ENCODE measurements around the gene PHPT1.
A peak's percentile ranks its signal among the peaks of the same experiment; 100 is the strongest.
"Not testable (repeated sequence)": the region's sequence is repeated elsewhere in the genome, so short reads cannot be mapped to it uniquely, and the experiment has no call there.

The PHPT1 gene

GRCh38 chr9:136849038-136849959, at the start of gene PHPT1:
Gene PHPT1 (plus strand): TSS chr9:136849409. CDS start chr9:136849431, 22 bp downstream.
- H3K9me3 Mint-ChIP-seq = no peaks in the 10 kb centered on the region
- peak; percentile 98 for DNase-seq
- H3K27ac Mint-ChIP-seq = peak within 1 kb of the TSS; percentile 88
- CTCF ChIA-PET = interaction anchor here (1.1 to 1.6 kb wide), 2 partner anchors 180 to 186 kb away, joined by 3 to 5 read pairs; no protein-coding TSS in a partner anchor
- H3K4me1 Mint-ChIP-seq = peaks cover 22% of the 10 kb centered on the region
- peak within 1 kb of the TSS; percentile 90 for H3K4me3 Mint-ChIP-seq
- peaks cover 48% of the 10 kb centered on the region for H3K27me3 Mint-ChIP-seq
- peaks cover 8% of the 10 kb centered on the region for H3K36me3 Mint-ChIP-seq

GRCh38 chr9:136799854-136800657, 49.2 kb upstream of the PHPT1 start:
- peaks cover 72% of the 10 kb centered on the region for H3K27me3 Mint-ChIP-seq
- peaks cover 24% of the 10 kb centered on the region for H3K4me1 Mint-ChIP-seq
- H3K9me3 Mint-ChIP-seq = no peaks in the 10 kb centered on the region
- H3K36me3 Mint-ChIP-seq = peaks cover 2% of the 10 kb centered on the region
- CTCF ChIA-PET = interaction anchor here (1.0 to 2.0 kb wide), 3 partner anchors 8 to 229 kb away, joined by 4 to 8 read pairs (median 6); partner anchors contain the start of gene AJM1
- peak overlapping the region; percentile 58 for H3K27ac Mint-ChIP-seq
- DNase-seq = peak; percentile 91
- H3K4me3 Mint-ChIP-seq = peak overlapping the region; percentile 74

- Mint-ChIP-seq H3K4me3 (no peak overlapping the region), H3K27ac (no peak overlapping the region), H3K36me3 (peaks cover 2% of the 10 kb centered on the region), H3K27me3 (peaks cover 52% of the 10 kb centered on the region), H3K4me1 (peaks cover 38% of the 10 kb centered on the region), H3K9me3 (no peaks in the 10 kb centered on the region)
- DNase-seq = no peak
- CTCF ChIA-PET = interaction anchor here (2.0 to 6.7 kb wide), 2 partner anchors 9 to 10 kb away, joined by 8 to 29 read pairs; no protein-coding TSS in a partner anchor
These were observed 46.9 kb upstream of the PHPT1 start for GRCh38 chr9:136802321-136802720.

- Mint-ChIP-seq H3K4me1 (peaks cover 38% of the 10 kb centered on the region), H3K27me3 (peaks cover 46% of the 10 kb centered on the region)
- H3K9me3 Mint-ChIP-seq, H3K27ac Mint-ChIP-seq, H3K4me3 Mint-ChIP-seq, DNase-seq, H3K36me3 Mint-ChIP-seq: not testable (repeated sequence)
- CTCF ChIA-PET = interaction anchor here (1.0 to 6.7 kb wide), 2 partner anchors 10 to 81 kb away, joined by 3 to 29 read pairs; no protein-coding TSS in a partner anchor
These were observed 46.1 kb upstream of the PHPT1 start for GRCh38 chr9:136803009-136803550.

- no peak overlapping the region for H3K27ac Mint-ChIP-seq
- H3K9me3 Mint-ChIP-seq = no peaks in the 10 kb centered on the region
- no peak for DNase-seq
- CTCF ChIA-PET = interaction anchor here (1.0 to 6.7 kb wide), 2 partner anchors 10 to 80 kb away, joined by 3 to 29 read pairs; no protein-coding TSS in a partner anchor
- peaks cover 2% of the 10 kb centered on the region for H3K36me3 Mint-ChIP-seq
- peak overlapping the region; percentile 21 for H3K4me3 Mint-ChIP-seq
- H3K27me3 Mint-ChIP-seq = peaks cover 38% of the 10 kb centered on the region
- H3K4me1 Mint-ChIP-seq = peaks cover 40% of the 10 kb centered on the region
These were observed 45.4 kb upstream of the PHPT1 start for GRCh38 chr9:136803551-136804508.

GRCh38 chr9:136804509-136805206, 44.6 kb upstream of the PHPT1 start:
- H3K27ac Mint-ChIP-seq = no peak overlapping the region
- DNase-seq = no peak
- peaks cover 48% of the 10 kb centered on the region for H3K4me1 Mint-ChIP-seq
- H3K27me3 Mint-ChIP-seq = peaks cover 30% of the 10 kb centered on the region
- peaks cover 9% of the 10 kb centered on the region for H3K36me3 Mint-ChIP-seq
- H3K9me3 Mint-ChIP-seq = no peaks in the 10 kb centered on the region
- CTCF ChIA-PET = interaction anchor here (6.7 kb wide), 1 partner anchor 11 kb away, joined by 29 read pairs; no protein-coding TSS in a partner anchor
- no peak overlapping the region for H3K4me3 Mint-ChIP-seq

- no peaks in the 10 kb centered on the region for H3K9me3 Mint-ChIP-seq
- DNase-seq = no peak
- peaks cover 50% of the 10 kb centered on the region for H3K4me1 Mint-ChIP-seq
- peaks cover 14% of the 10 kb centered on the region for H3K36me3 Mint-ChIP-seq
- CTCF ChIA-PET = interaction anchor here (6.7 kb wide), 1 partner anchor 12 kb away, joined by 29 read pairs; no protein-coding TSS in a partner anchor
- H3K27ac Mint-ChIP-seq = no peak overlapping the region
- peaks cover 24% of the 10 kb centered on the region for H3K27me3 Mint-ChIP-seq
- H3K4me3 Mint-ChIP-seq = peak overlapping the region; percentile 54
These were observed 43.9 kb upstream of the PHPT1 start for GRCh38 chr9:136805207-136805740.

GRCh38 chr9:136806067-136806466, 43.1 kb upstream of the PHPT1 start:
- CTCF ChIA-PET = interaction anchor here (6.7 kb wide), 1 partner anchor 13 kb away, joined by 29 read pairs; no protein-coding TSS in a partner anchor
- H3K27ac Mint-ChIP-seq = no peak overlapping the region

GRCh38 chr9:136806631-136807201, 42.5 kb upstream of the PHPT1 start:
- H3K27me3 Mint-ChIP-seq = peaks cover 9% of the 10 kb centered on the region
- peaks cover 50% of the 10 kb centered on the region for H3K4me1 Mint-ChIP-seq
- peak overlapping the region; percentile 85 for H3K27ac Mint-ChIP-seq
- peak overlapping the region; percentile 86 for H3K4me3 Mint-ChIP-seq
- H3K9me3 Mint-ChIP-seq = no peaks in the 10 kb centered on the region
- peaks cover 17% of the 10 kb centered on the region for H3K36me3 Mint-ChIP-seq
- DNase-seq = no peak
- CTCF ChIA-PET = interaction anchor here (6.7 kb wide), 1 partner anchor 13 kb away, joined by 29 read pairs; no protein-coding TSS in a partner anchor

More at GRCh38 chr9:136806067-136806466, 43.1 kb upstream of the PHPT1 start:
- DNase-seq = no peak
- peaks cover 17% of the 10 kb centered on the region for H3K36me3 Mint-ChIP-seq
- H3K4me3 Mint-ChIP-seq = peak overlapping the region; percentile 86
- H3K27me3 Mint-ChIP-seq = peaks cover 16% of the 10 kb centered on the region
- H3K4me1 Mint-ChIP-seq = peaks cover 50% of the 10 kb centered on the region
- H3K9me3 Mint-ChIP-seq = no peaks in the 10 kb centered on the region

- Mint-ChIP-seq H3K4me3 (peak within 1 kb of the TSS; percentile 86), H3K27me3 (peaks cover 2% of the 10 kb centered on the region), H3K27ac (peak within 1 kb of the TSS; percentile 85), H3K36me3 (peaks cover 17% of the 10 kb centered on the region), H3K4me1 (peaks cover 52% of the 10 kb centered on the region), H3K9me3 (no peaks in the 10 kb centered on the region)
- peak; percentile 83 for DNase-seq
- CTCF ChIA-PET = interaction anchor here (3.6 to 6.7 kb wide), 2 partner anchors 14 to 35 kb away, joined by 15 to 29 read pairs; partner anchors contain the start of gene AJM1
These were observed 41.7 kb upstream of the PHPT1 start, which contains the start of gene RABL6 for GRCh38 chr9:136807281-136808074. Gene RABL6 (plus strand): TSS chr9:136807948. CDS start chr9:136808197, 249 bp downstream.

Measured in activated naive CD4-positive, alpha-beta T cell treated with anti-CD3 and anti-CD28 coated beads, Interleukin-2, amount 10 ng/mL, durations not matched to agents 7 days and 5 days (primary cell).